Effector memory CD4-positive, alpha-beta T cell (primary cell): Measurements from ENCODE around the gene MYRFL.

ENCODE experiments used
- DNase-seq, 3 donors: peaks; one replicate each; pipeline ENCODE4 v3.0.0-alpha.2; 2020
- H3K27ac ChIP-seq: 2 replicates; pipeline ENCODE4 v1.7.0; 2013; ENCODE audit warnings: mild to moderate bottlenecking, low read length, moderate library complexity; ENCODE audit not compliant: insufficient read depth, poor library complexity, severe bottlenecking
- H3K27me3 ChIP-seq: replicated peaks from 2 replicates; pipeline ENCODE4 v1.7.0; 2013; ENCODE audit warnings: mild to moderate bottlenecking, low read length; ENCODE audit not compliant: insufficient read depth, control insufficient read depth, poor library complexity, severe bottlenecking
- H3K36me3 ChIP-seq: 2 replicates; pipeline ENCODE4 v1.7.0; 2013; ENCODE audit warnings: mild to moderate bottlenecking, low read length, moderate library complexity; ENCODE audit not compliant: control insufficient read depth, insufficient read depth
- H3K4me1 ChIP-seq: 2 replicates; pipeline ENCODE4 v1.7.0; 2013; ENCODE audit warnings: low read length, mild to moderate bottlenecking; ENCODE audit not compliant: control insufficient read depth, insufficient read depth, poor library complexity, severe bottlenecking
- H3K4me3 ChIP-seq: 2 replicates; pipeline ENCODE4 v1.7.0; 2013; ENCODE audit warnings: low read length, low read depth, mild to moderate bottlenecking; ENCODE audit not compliant: insufficient read depth, poor library complexity, severe bottlenecking
- H3K9me3 ChIP-seq: 2 replicates; pipeline ENCODE4 v1.7.0; 2013; ENCODE audit warnings: mild to moderate bottlenecking, low read length, moderate library complexity; ENCODE audit not compliant: control insufficient read depth

Gene MYRFL

GRCh38 chr12:69966839-69967238, 141.8 kb downstream of the MYRFL start:
- Histone ChIP-seq H3K27ac (no peak overlapping the region), H3K36me3 (no peaks in the 10 kb centered on the region), H3K4me3 (no peak overlapping the region), H3K27me3 (no peaks in the 10 kb centered on the region), H3K9me3 (no peaks in the 10 kb centered on the region), H3K4me1 (no peaks in the 10 kb centered on the region)
- no peak for DNase-seq

- Histone ChIP-seq H3K36me3 (no peaks in the 10 kb centered on the region), H3K9me3 (no peaks in the 10 kb centered on the region), H3K27me3 (no peaks in the 10 kb centered on the region), H3K4me1 (no peaks in the 10 kb centered on the region), H3K27ac (no peak overlapping the region), H3K4me3 (no peak overlapping the region)
- DNase-seq: no peak
These were observed 144.0 kb downstream of the MYRFL start for GRCh38 chr12:69969011-69969410.

GRCh38 chr12:69972136-69972535, 147.1 kb downstream of the MYRFL start:
- no peaks in the 10 kb centered on the region for H3K4me1 ChIP-seq
- H3K27ac ChIP-seq: no peak overlapping the region
- no peaks in the 10 kb centered on the region for H3K27me3 ChIP-seq
- H3K4me3 ChIP-seq: no peak overlapping the region
- H3K9me3 ChIP-seq: no peaks in the 10 kb centered on the region
- DNase-seq: no peak
- H3K36me3 ChIP-seq: no peaks in the 10 kb centered on the region

GRCh38 chr12:69978020-69978419, 153.0 kb downstream of the MYRFL start:
- no peaks in the 10 kb centered on the region for H3K4me1 ChIP-seq
- no peak for DNase-seq
- no peak overlapping the region for H3K4me3 ChIP-seq
- H3K27me3 ChIP-seq: no peaks in the 10 kb centered on the region
- no peak overlapping the region for H3K27ac ChIP-seq
- no peaks in the 10 kb centered on the region for H3K9me3 ChIP-seq
- H3K36me3 ChIP-seq: no peaks in the 10 kb centered on the region

GRCh38 chr12:69981881-69982475, 157.0 kb downstream of the MYRFL start:
- DNase-seq: no peak
- Histone ChIP-seq H3K4me3 (no peak overlapping the region), H3K27me3 (no peaks in the 10 kb centered on the region), H3K9me3 (no peaks in the 10 kb centered on the region), H3K36me3 (no peaks in the 10 kb centered on the region), H3K4me1 (no peaks in the 10 kb centered on the region), H3K27ac (no peak overlapping the region)

GRCh38 chr12:69984241-69984640, 159.2 kb downstream of the MYRFL start:
- no peaks in the 10 kb centered on the region for H3K36me3 ChIP-seq
- no peak overlapping the region for H3K27ac ChIP-seq
- no peak for DNase-seq
- no peak overlapping the region for H3K4me3 ChIP-seq
- H3K9me3 ChIP-seq: no peaks in the 10 kb centered on the region
- H3K27me3 ChIP-seq: no peaks in the 10 kb centered on the region
- no peaks in the 10 kb centered on the region for H3K4me1 ChIP-seq

- H3K4me3 ChIP-seq: no peak overlapping the region
- no peak for DNase-seq
- no peaks in the 10 kb centered on the region for H3K4me1 ChIP-seq
- H3K36me3 ChIP-seq: no peaks in the 10 kb centered on the region
- H3K27me3 ChIP-seq: no peaks in the 10 kb centered on the region
- no peaks in the 10 kb centered on the region for H3K9me3 ChIP-seq
- no peak overlapping the region for H3K27ac ChIP-seq
These were observed 160.6 kb downstream of the MYRFL start for GRCh38 chr12:69985656-69986055.

- Histone ChIP-seq H3K9me3 (no peaks in the 10 kb centered on the region), H3K36me3 (no peaks in the 10 kb centered on the region), H3K4me3 (no peak overlapping the region), H3K4me1 (no peaks in the 10 kb centered on the region), H3K27ac (no peak overlapping the region), H3K27me3 (no peaks in the 10 kb centered on the region)
- DNase-seq: no peak
These were observed 161.1 kb downstream of the MYRFL start for GRCh38 chr12:69986114-69986513.

GRCh38 chr12:69987579-69988091, 162.6 kb downstream of the MYRFL start:
- Histone ChIP-seq H3K36me3 (no peaks in the 10 kb centered on the region), H3K4me1 (no peaks in the 10 kb centered on the region), H3K27ac (no peak overlapping the region), H3K4me3 (no peak overlapping the region), H3K27me3 (no peaks in the 10 kb centered on the region), H3K9me3 (no peaks in the 10 kb centered on the region)
- DNase-seq: no peak

- Histone ChIP-seq H3K27me3 (no peaks in the 10 kb centered on the region), H3K27ac (no peak overlapping the region), H3K36me3 (no peaks in the 10 kb centered on the region), H3K4me3 (no peak overlapping the region), H3K4me1 (no peaks in the 10 kb centered on the region), H3K9me3 (no peaks in the 10 kb centered on the region)
- no peak for DNase-seq
These were observed 163.7 kb downstream of the MYRFL start for GRCh38 chr12:69988481-69989321.
